DOHH2 (cell line): ENCODE data around the gene AFP.

Source experiments
- EZH2phosphoT487 ChIP-seq: fragments of 200-600 bp; sonication (generic); IDR thresholded peaks from 2 replicates; pipeline ENCODE4 v1.6.1; 2017; ENCODE audit warnings: borderline replicate concordance, mild to moderate bottlenecking, antibody characterized with exemption, low read length, moderate library complexity, mixed read lengths
- TF ChIP-seq, protein P1 (sequence below): fragments of 200-600 bp; sonication (generic); IDR thresholded peaks from one replicate; pipeline ENCODE4 v1.5.1; 2014; ENCODE audit warnings: antibody characterized with exemption, mild to moderate bottlenecking, low read depth, low read length; ENCODE audit not compliant: poor library complexity, severe bottlenecking

DNA sequence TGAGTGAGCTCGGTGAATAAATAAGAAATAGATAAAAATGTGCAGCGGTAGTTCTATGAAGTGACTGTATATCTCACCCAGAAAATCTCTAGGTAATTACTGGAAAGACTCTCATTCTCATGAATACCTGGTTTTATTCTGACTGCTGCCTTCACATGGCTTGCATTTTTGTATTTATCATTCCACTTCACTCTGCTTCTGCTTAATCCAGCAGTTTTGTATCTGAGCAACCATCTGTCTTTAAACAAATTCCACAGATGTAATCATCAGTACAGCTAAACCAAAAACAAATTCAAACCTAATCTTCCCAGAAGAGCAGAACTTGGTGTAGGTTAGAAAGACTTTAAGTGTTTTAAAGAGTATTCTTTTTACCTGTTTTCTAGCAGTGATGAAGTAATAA is 43.1 kb upstream of the AFP start:
- TF ChIP-seq, protein P1, sequence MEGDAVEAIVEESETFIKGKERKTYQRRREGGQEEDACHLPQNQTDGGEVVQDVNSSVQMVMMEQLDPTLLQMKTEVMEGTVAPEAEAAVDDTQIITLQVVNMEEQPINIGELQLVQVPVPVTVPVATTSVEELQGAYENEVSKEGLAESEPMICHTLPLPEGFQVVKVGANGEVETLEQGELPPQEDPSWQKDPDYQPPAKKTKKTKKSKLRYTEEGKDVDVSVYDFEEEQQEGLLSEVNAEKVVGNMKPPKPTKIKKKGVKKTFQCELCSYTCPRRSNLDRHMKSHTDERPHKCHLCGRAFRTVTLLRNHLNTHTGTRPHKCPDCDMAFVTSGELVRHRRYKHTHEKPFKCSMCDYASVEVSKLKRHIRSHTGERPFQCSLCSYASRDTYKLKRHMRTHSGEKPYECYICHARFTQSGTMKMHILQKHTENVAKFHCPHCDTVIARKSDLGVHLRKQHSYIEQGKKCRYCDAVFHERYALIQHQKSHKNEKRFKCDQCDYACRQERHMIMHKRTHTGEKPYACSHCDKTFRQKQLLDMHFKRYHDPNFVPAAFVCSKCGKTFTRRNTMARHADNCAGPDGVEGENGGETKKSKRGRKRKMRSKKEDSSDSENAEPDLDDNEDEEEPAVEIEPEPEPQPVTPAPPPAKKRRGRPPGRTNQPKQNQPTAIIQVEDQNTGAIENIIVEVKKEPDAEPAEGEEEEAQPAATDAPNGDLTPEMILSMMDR: no peak
- no peak for TF ChIP-seq EZH2phosphoT487
